HTERT RPE-1 (cell line): ENCODE data around the gene PTK7.

Source experiments
- in situ Hi-C: fragments of 300-500 bp; cut with MboI; formaldehyde crosslinking; loops from 4 replicates; pipeline ENCODE4 v1.14.3; 2020; ENCODE audit warnings: low sequenced_read_pairs

Gene PTK7

GRCh38 chr6:43082806-43083655, 6.9 kb downstream of the PTK7 start:
- in situ Hi-C loops = no loop called here

GRCh38 chr6:43086022-43086658, 10.0 kb downstream of the PTK7 start:
- in situ Hi-C loops = no loop called here

- in situ Hi-C loops = no loop called here
Measured at GRCh38 chr6:43088654-43089056, 12.5 kb downstream of the PTK7 start.

DNA sequence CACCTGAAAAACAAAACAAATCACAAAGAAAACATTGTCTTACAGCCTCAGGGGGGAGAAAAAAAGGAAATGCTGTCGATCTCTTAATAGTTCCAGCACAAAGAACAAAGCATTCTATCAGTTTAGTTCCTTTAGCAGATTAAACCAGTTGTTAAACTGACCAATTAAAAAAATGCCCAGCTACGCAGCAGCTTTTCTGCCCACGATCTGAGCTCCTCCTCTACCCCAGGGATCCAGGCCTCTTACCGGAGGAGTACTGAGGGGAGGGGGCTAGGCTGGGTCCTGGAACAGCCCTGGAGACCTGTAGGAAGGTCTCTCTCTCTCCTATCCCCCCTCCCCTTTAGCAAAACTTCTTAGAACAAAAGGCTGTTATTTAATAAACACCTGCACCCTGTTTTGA, 13.4 kb downstream of the PTK7 start:
- in situ Hi-C loops = no loop called here

DNA sequence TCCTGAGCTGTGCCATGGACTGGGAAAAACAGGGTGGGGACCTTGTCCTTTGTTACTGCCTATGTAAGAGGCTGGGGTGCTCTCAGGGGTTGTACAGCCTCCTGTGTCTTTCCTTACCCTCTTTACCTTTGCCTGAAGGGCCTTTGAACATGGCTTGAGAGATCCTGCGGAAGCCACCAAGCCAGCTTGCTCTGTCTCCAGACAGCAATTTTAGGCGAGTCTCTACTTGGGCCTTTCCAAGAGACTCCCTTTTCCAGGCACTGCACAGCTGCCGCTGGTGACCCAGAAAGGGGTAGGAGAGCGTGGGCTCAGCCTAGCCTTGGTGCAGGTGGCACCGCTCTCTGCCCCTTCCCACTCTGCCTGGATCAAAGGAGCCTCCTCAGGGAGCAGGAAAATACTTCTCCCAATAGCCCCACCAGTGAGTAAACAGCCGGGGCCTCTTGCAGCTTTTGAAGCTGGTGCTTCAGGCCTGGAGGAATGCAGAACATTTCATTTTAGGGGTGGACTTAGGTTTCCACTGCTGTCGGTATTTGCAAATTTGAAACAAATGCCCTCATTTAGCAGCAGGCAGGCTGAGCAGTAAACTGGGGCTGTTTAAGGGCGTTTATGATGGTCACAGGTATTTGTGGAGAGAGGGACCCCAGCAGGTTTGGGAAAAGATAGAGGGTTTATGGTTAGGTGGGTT, 13.9 kb downstream of the PTK7 start:
- in situ Hi-C loops = no loop called here

GRCh38 chr6:43090559-43090956, 14.4 kb downstream of the PTK7 start:
- in situ Hi-C loops = no loop called here

DNA sequence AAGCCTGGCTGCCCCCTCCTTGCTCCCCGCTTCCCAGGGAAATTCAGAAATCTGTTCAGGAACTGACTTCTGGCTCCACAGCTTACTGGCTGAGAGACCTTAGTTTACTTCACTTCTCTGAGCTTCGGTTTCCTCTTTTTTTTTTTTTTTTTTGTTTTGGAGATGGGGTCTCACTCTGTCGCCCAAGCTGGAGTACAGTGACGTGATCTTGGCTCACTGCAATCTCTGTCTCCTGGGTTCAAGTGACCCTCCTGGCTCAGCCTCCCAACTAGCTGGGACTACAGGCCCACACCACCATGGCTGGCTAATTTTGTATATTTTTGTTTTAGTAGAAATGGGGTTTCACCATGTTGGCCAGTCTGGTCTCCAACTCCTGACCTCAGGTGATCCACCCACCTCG, 14.9 kb downstream of the PTK7 start:
- in situ Hi-C loops = no loop called here

DNA sequence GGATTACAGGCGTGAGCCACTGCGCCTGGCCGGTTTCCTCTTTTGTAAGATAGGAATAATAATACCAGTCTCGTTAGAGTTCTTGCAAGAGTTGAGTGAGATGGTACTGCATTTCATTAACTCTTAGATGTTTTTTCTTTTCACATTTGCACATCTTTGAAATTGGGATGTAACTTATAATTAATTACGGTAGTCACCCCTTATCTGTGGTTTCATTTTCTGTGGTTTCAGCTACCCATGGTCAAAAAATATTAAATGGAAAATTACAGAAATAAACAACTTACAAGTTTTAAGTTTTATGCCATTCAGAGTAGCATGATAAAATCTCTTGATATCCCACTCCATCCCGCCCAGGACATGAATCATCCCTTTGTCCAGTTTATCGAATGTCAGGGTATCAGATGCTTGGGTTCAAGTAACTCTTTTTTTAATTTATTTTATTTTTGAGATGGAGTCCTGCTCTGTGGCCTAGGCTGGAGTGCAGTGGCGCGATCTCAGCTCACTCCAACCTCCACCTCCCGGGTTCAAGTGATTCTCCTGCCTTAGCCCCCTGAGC, 15.4 kb downstream of the PTK7 start:
- in situ Hi-C loops = no loop called here

DNA sequence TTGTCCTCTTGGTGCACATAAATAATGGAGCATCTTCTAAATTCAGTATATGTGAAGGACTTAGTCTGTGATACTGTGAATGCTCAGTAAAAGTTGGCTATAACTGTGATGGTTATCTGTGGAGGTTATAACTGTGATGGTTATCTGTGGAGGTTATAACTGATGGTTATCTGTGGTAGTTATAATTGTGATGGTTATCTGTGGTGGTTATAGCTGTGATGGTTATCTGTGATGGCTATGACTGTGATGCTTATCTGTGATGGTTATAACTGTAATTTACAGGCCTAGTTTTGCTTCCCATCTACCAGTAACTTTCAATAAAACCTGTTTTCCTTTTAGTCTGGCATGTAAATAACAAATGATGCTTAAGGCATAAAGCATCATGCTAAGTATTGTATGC, 16.5 kb downstream of the PTK7 start:
- in situ Hi-C loops = no loop called here

GRCh38 chr6:43093436-43094289, 17.5 kb downstream of the PTK7 start:
- in situ Hi-C loops = no loop called here

- in situ Hi-C loops = no loop called here
Measured at GRCh38 chr6:43095939-43096338, 19.8 kb downstream of the PTK7 start.

- in situ Hi-C loops = no loop called here
Measured at GRCh38 chr6:43096451-43097097, 20.5 kb downstream of the PTK7 start.

DNA sequence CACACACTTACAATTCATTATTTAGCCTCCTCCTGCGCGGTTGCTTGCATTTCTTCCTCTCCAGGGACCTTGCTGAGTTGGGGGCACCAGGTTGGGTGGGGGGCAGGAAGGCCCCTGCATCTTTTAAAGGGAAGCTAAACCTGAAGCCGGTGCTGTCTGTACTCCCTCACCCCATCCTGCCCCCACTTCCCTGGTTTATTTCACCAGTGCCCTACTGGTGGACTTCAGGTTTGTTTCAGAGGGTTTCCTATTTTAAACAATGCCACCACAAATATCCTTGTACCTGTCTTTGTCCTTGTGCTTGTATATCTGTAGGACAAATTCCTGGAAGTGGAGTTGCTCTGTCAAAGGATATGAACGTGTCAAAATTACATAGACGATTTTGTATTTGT, 21.0 kb downstream of the PTK7 start:
- in situ Hi-C loops = no loop called here

DNA sequence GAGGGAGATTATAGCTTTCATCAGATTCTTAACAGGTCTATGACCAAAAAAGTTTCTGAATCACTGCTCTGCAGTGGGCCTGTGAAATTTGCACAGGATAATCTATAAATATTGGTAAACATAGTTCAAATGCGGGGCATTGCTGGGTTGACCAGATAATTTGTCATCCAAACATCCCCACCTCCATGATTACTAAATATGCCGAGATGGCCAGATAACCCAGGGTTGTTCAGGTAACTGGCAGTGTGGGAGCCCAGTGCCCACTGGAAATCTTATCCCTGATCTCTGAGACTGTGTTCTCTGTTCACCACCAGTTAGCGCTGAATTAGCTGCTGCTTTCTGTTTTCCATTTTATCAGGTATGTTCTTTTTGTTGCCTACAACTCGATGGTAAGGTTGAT, 21.4 kb downstream of the PTK7 start:
- in situ Hi-C loops = no loop called here

DNA sequence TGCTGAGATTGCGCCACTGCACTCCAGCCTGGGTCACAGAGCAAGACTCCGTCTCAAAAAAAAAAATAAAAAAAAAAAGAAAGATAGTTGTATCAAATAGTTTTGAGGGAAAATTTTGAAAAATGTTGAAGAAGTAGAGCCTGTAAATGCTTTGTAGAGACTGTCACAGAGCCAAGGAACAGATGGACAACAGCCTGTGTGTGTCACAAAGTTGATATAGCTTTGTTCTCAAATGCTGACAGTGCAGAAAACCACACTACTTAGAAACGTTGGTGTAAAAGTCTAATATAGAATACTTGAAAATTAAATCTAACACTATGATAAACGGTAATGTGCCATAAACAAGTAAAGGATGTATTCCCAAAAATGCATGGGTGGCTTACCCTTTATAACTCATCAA, 25.4 kb downstream of the PTK7 start:
- in situ Hi-C loops = no loop called here

GRCh38 chr6:43103253-43103876, 27.3 kb downstream of the PTK7 start:
- in situ Hi-C loops = no loop called here

DNA sequence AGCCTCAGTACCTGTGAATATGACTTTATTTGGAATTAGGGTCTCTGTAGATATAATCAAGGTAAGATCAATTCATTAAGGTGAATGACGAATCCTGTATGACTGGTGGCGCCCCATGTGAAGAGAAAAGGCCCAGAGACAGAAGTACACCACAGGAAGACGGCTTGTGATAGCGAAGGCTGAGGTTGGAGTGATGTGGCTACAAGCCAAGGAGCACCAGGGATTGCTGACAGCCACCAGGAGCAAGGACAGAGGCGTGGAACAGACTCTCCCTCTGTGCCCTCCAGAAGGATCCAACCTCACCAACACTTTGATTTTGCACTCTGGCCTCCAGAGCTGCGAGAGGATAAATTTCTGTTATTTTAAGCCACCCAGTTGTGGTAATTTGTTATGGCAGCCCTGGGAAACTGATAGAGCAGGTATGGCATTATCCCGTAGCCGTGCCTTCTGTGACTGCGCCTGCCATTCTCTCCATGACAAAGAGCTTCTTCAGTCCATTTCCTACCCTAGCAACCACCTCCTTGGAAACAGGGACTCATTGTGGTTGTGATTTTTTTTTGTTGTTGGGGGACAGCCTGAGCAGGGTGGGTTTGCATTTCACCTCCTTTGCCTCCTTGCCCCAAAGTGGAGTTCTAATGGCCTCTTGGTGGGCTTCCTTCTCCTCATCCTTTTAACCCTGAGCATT, 29.6 kb downstream of the PTK7 start:
- in situ Hi-C loops = no loop called here

DNA sequence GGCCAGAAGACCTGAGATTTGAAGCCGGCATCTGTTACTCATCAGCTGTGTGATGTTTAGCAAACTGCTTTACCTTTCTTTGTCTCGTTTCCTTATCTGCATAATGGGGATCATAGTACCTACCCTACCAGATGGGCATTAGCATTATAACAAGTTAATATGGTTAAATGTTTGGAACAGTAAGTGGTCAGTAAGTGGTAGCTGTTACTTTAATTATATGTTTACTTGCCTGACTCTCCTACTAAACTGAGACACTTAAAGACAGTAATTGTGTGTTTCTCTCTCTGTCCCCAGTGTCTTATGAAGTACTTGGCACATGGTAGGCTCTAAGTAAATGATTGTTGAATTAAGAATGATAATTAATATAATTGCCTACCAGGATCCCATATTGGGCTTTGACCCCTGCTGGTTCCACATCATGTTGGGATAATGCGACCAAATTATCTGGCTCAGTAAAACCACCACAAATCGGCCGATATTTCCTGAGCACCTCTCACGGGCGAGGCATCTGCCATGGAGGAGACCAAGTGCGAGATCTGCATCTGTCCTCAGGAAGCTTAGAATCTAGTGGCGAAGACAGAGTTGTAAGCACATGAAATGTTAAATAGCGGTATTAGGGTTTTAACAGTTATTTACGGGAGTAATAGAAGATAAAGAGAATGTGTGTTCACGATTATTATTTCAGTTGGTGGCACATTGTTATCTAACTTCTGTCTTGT, 31.4 kb downstream of the PTK7 start:
- in situ Hi-C loops = no loop called here
